GM06990 (cell line): Measurements from ENCODE around the gene CCKAR.

Experiments used
- DNase-seq: peaks from one replicate; pipeline ENCODE4 v3.0.0-alpha.2; 2011; ENCODE audit not compliant: insufficient read length; ENCODE audit errors: extremely low read depth
- H3K27me3 ChIP-seq: replicated peaks from 2 replicates; pipeline ENCODE4 v1.6.0; 2011; ENCODE audit warnings: low read length; ENCODE audit not compliant: control insufficient read depth, insufficient read depth
- H3K36me3 ChIP-seq: 2 replicates; pipeline ENCODE4 v1.5.1; 2011; ENCODE audit warnings: low read length; ENCODE audit not compliant: control insufficient read depth, insufficient read depth
- H3K4me3 ChIP-seq: replicated peaks from 2 replicates; pipeline ENCODE4 v1.5.1; 2011; ENCODE audit warnings: low read depth, mild to moderate bottlenecking, control low read depth, low read length
- TF ChIP-seq, protein P1 (sequence below): IDR thresholded peaks from 2 replicates; pipeline ENCODE4 v1.5.1; 2011; ENCODE audit warnings: low read length, control low read depth, mild to moderate bottlenecking, inconsistent platforms; ENCODE audit not compliant: insufficient read depth, poor library complexity, severe bottlenecking

The CCKAR gene

DNA sequence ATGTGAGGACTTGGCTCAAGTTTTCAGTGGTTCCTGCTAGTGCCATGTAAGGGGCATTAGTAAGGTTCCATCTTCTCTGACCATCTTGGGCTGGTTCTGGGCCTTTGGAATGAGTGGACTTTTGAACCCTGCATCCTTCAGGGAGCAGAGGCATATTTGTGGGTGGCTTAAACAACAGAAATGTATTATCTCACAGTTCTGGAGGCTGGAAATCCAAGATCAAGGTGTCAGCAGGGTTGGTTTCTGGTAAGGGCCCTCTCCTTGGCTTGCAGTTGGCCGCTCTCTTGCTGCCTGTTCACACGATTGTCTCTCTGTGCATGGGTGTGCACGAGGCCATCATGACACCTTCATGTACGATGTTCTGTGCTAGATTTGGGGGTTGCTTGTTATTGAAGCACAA, 21.3 kb downstream of the CCKAR start:
- Histone ChIP-seq H3K27me3 (no peaks in the 10 kb centered on the region; the same call in none of the 2 replicates), H3K36me3 (no peaks in the 10 kb centered on the region), H3K4me3 (no peak overlapping the region)
- DNase-seq = no peak
- TF ChIP-seq, protein P1, sequence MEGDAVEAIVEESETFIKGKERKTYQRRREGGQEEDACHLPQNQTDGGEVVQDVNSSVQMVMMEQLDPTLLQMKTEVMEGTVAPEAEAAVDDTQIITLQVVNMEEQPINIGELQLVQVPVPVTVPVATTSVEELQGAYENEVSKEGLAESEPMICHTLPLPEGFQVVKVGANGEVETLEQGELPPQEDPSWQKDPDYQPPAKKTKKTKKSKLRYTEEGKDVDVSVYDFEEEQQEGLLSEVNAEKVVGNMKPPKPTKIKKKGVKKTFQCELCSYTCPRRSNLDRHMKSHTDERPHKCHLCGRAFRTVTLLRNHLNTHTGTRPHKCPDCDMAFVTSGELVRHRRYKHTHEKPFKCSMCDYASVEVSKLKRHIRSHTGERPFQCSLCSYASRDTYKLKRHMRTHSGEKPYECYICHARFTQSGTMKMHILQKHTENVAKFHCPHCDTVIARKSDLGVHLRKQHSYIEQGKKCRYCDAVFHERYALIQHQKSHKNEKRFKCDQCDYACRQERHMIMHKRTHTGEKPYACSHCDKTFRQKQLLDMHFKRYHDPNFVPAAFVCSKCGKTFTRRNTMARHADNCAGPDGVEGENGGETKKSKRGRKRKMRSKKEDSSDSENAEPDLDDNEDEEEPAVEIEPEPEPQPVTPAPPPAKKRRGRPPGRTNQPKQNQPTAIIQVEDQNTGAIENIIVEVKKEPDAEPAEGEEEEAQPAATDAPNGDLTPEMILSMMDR = no peak

DNA sequence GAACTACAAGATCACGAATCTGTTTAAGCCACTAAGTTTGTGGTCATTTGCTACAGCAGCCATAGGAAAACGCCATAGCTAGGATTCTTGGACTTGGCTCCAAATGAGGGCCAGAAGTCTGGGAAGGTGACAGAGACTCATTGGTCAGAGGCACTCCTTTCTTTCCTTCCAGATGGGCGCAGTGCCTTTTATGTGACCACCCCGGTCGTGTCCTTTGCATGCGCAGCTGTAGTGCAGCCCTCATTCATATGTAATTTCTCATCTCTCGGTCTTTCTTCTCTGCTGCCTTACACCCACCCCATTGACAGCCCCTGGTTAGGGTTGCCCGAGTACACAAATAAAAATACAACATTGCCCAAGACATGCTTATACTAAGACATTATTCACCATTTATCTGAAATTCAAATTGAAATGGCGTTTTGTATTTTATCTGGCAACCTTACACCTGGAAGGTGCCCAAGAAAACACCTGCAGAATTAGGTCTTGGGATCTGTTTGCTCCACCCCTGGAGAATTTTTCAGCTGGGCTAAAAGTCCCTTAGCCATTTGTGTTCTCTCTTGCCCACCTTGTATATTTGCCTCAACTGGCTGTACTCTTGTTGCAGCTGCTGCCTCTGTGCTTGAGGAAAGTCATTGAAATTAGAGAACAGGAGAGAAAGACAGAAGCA, 21.9 kb downstream of the CCKAR start:
- TF ChIP-seq, protein P1 = no peak
- H3K27me3 ChIP-seq = no peaks in the 10 kb centered on the region; the same call in none of the 2 replicates
- no peak for DNase-seq
- no peaks in the 10 kb centered on the region for H3K36me3 ChIP-seq
- no peak overlapping the region for H3K4me3 ChIP-seq

DNA sequence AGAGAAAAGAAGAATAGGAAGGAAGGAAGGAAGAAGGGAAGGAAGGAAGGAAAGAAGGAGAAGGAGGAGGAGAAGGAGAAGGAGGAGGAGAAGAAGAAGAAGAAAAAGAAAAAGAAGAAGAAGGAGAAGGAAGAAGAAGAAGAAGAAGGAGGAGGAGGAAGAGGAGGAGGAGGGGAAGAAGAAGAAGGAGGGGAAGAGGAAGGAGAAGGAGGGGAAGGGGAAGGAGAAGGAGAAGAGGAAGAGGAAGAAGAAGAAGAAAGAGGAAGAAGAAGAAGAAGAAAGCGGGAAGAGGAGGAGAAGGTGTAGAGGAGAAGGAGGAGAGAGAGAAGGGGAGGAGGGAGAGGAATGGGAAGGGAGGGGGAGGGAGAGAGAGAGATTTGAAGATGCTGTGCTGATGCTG, 22.6 kb downstream of the CCKAR start:
- no peak for DNase-seq
- Histone ChIP-seq H3K36me3 (no peaks in the 10 kb centered on the region), H3K4me3 (no peak overlapping the region), H3K27me3 (no peaks in the 10 kb centered on the region; the same call in none of the 2 replicates)
- TF ChIP-seq, protein P1 = no peak

DNA sequence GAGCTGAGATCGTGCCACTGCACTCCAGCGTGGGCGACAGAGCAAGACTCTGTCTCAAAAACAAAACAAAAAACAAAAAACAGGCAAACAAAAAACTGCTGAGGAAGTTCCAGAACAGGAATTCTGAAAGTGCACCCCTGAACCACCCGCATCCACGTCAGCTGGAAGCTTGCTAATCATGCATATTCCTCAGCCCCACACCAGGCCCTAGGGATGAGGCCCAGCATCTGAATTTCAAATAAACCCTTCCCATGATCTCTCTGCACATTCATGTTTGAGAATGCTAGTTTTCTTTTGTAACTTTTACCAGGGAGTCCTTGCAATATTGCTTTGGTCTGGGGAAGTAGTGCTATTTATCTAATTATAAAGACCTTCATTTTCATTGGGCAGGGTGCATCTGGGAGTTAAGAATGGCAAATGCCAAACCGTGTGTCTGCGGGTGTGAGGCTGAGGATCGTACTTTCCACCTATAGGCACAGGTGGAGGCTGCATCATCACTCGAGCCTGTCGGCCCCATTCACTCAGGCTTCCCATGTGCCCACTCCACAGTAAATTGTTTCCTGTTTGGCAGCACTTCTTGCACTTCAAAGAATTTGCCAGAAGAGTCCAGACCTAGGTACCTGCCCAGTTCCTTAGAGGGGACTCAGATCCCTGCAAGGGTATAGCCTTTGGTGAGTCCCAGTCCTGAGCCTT, 23.6 kb downstream of the CCKAR start:
- no peaks in the 10 kb centered on the region for H3K36me3 ChIP-seq
- TF ChIP-seq, protein P1 = no peak
- no peak for DNase-seq
- no peak overlapping the region for H3K4me3 ChIP-seq
- H3K27me3 ChIP-seq = no peaks in the 10 kb centered on the region; the same call in none of the 2 replicates

- TF ChIP-seq, protein P1 = no peak
- H3K27me3 ChIP-seq = no peaks in the 10 kb centered on the region; the same call in none of the 2 replicates
- no peaks in the 10 kb centered on the region for H3K36me3 ChIP-seq
- no peak overlapping the region for H3K4me3 ChIP-seq
- DNase-seq = no peak
Observed at GRCh38 chr4:26464420-26465095, 25.7 kb downstream of the CCKAR start.
